VCaP (cell line): Measurements from ENCODE around the gene PDIA2.
A peak's percentile ranks its signal among the peaks of the same experiment; 100 is the strongest.

Experiments used
- H3K27ac ChIP-seq: fragments of 450-650 bp; 2 replicates; pipeline ENCODE4 v1.5.1; 2017
- TF ChIP-seq, protein P1 (sequence below): fragments of 450-650 bp; conservative IDR thresholded peaks from 2 replicates; pipeline ENCODE4 v1.5.1; 2017; ENCODE audit warnings: mild to moderate bottlenecking, moderate library complexity

PDIA2 gene

GRCh38 chr16:285146-286055 is 2.4 kb downstream of the PDIA2 start:
- H3K27ac ChIP-seq = no peak overlapping the region
- TF ChIP-seq, protein P1, sequence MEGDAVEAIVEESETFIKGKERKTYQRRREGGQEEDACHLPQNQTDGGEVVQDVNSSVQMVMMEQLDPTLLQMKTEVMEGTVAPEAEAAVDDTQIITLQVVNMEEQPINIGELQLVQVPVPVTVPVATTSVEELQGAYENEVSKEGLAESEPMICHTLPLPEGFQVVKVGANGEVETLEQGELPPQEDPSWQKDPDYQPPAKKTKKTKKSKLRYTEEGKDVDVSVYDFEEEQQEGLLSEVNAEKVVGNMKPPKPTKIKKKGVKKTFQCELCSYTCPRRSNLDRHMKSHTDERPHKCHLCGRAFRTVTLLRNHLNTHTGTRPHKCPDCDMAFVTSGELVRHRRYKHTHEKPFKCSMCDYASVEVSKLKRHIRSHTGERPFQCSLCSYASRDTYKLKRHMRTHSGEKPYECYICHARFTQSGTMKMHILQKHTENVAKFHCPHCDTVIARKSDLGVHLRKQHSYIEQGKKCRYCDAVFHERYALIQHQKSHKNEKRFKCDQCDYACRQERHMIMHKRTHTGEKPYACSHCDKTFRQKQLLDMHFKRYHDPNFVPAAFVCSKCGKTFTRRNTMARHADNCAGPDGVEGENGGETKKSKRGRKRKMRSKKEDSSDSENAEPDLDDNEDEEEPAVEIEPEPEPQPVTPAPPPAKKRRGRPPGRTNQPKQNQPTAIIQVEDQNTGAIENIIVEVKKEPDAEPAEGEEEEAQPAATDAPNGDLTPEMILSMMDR = no peak

DNA sequence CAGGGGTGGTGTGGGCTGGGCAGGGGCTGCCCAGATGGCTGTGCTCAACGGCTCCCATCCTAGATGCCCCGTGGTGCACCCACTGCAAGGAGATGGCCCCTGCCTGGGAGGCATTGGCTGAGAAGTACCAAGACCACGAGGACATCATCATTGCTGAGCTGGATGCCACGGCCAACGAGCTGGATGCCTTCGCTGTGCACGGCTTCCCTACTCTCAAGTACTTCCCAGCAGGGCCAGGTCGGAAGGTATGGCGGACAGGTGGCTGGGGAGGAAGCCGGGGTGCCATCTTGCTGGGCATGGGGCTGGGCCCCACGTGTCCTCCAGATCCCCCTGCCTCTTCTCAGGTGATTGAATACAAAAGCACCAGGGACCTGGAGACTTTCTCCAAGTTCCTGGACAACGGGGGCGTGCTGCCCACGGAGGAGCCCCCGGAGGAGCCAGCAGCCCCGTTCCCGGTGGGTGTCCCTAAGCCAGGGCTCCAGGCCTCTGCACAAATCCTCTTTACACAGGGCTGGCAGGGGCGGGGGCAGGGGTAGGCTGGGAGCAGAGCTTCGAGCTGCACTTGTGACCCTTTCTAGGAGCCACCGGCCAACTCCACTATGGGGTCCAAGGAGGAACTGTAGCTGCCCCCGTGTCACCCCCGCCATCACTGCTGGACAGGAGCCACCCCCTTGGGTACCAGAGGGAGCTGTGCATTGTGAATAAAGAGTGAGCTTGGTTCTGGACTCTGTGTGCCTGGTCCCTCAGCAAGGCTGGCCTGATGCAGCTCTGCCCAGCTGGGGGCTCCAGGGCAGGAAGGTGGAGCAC is 3.7 kb downstream of the PDIA2 start:
- TF ChIP-seq, protein P1 = no peak
- H3K27ac ChIP-seq = no peak overlapping the region

- TF ChIP-seq, protein P1 = peak; percentile 61
- H3K27ac ChIP-seq = no peak overlapping the region
Measured at GRCh38 chr16:287298-287811, 4.4 kb downstream of the PDIA2 start.

GRCh38 chr16:287981-288920 is 5.3 kb downstream of the PDIA2 start:
- TF ChIP-seq, protein P1 = no peak

DNA sequence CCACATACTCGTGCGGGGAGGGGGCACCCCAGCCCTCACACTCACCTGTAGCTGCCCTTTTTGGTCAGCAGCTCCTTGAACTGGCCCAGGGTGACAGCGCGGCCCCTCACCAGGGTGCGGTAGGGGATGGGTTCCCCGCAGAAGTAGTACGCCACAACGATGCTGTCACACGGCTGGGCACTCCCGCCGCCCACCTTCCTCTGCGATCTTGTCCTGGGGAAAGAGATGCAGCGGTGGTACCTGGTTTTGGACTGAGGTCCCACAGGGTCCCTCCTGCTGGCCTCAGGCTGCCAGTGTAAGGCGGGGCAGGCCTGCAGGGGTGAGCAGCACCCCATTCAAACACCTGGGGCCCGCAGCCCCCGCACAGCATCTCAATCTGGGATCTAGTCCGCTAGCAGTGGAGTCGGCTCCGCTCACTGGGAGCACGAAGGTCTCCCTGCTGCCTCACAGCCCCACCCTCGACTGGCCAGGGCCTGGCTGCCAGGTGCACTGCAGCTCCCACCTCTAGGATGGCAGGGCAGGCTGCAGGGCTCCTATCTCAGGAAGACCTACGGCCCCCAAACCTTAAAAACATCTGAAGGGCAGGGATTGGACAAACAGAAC is 6.5 kb downstream of the PDIA2 start:
- no peak overlapping the region for H3K27ac ChIP-seq
- TF ChIP-seq, protein P1 = no peak

More at GRCh38 chr16:287981-288920, 5.3 kb downstream of the PDIA2 start:
- no peak overlapping the region for H3K27ac ChIP-seq

DNA sequence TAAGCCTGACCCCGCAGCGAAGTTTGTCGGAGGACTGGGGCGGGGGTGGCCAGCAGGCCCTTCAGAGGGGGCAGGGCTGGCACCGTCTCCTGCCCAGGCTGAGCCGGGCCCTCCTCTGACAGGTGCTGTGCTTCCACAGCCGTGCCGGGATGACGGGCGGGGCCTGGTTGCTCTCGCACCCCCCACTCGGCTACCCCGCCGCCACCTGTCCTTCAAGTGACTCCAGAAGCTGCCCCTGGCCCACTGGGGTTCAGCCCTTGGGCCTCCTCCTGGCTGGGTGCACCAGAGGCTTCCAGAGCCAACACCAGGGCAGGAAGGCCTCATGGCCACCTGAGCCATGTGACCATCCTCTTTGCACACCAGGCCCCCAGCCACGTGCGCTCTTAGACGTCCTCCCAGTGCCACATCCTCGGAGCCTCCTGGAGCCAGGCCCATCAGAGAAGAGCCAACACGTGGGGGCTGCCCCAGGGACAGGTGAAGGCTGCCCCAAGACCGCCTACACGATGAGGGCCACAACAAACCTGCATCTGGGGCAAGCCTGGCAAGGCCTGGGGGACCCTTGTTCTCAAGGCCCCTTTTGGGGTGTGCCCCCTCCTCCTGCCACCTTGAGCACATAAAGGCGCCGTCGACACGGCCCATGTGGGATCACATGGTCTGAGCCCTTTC is 7.2 kb downstream of the PDIA2 start:
- TF ChIP-seq, protein P1 = no peak
- no peak overlapping the region for H3K27ac ChIP-seq
